Skeletal muscle tissue (tissue), 4 donors: ENCODE data around the gene SLC31A2. TPM values are rescaled to one million over a fixed set of nuclear protein-coding genes. Genes with fewer than 3 reads are reported as not detected.
"Not testable (repeated sequence)": the region's sequence is repeated elsewhere in the genome, so short reads cannot be mapped to it uniquely, and the experiment has no call there.

Experiments used
- H3K27ac ChIP-seq: one replicate; pipeline ENCODE4 v1.7.0; 2013; ENCODE audit warnings: mild to moderate bottlenecking, low read depth, low read length, inconsistent platforms
- H3K27me3 ChIP-seq, 3 donors: one replicate each; pipeline ENCODE4 v1.7.0; 2013; ENCODE audit warnings: low read length in 3 of 3; ENCODE audit not compliant: control insufficient read depth in 3 of 3, insufficient read depth in 3 of 3
- H3K36me3 ChIP-seq, 3 donors: one replicate each; pipeline ENCODE4 v1.7.0; 2013; ENCODE audit warnings: low read length in 3 of 3; ENCODE audit not compliant: control insufficient read depth in 3 of 3, insufficient read depth in 3 of 3
- H3K4me1 ChIP-seq, 3 donors: one replicate each; pipeline ENCODE4 v1.7.0; 2013; ENCODE audit warnings: low read length in 3 of 3, mild to moderate bottlenecking in 3 of 3; ENCODE audit not compliant: control insufficient read depth in 3 of 3, insufficient read depth in 3 of 3
- H3K4me3 ChIP-seq, 3 donors: one replicate each; pipeline ENCODE4 v1.7.0; 2013; ENCODE audit warnings: low read length in 3 of 3
- H3K9ac ChIP-seq, 3 donors: one replicate each; pipeline ENCODE4 v1.7.0; 2013; ENCODE audit warnings: low read length in 3 of 3, mild to moderate bottlenecking in 3 of 3, moderate library complexity in 2 of 3, low read depth in 1 of 3
- H3K9me3 ChIP-seq, 3 donors: one replicate each; pipeline ENCODE4 v1.7.0; 2013; ENCODE audit warnings: low read length in 3 of 3; ENCODE audit not compliant: control insufficient read depth in 3 of 3
- total RNA-seq: library from RNA; depleted of rRNA; stranded (reverse); fragments of >200 nt; gene quantifications from one replicate; pipeline ENCODE4 v1.2.3, GENCODE V29; 2014
- donor health status: Osteomylitis.

Gene SLC31A2
- total RNA-seq: 5.2 TPM

- H3K4me1 ChIP-seq: peaks cover 17 to 39% (median 30%) of the 10 kb centered on the region in 3 donors
- peaks cover 0 to 2% (median 0%) of the 10 kb centered on the region in 3 donors for H3K36me3 ChIP-seq
- no peaks in the 10 kb centered on the region for H3K27me3 ChIP-seq
- peak within 1 kb of the TSS; percentile 82 to 90 (median 90) for H3K4me3 ChIP-seq
- no peaks in the 10 kb centered on the region for H3K9me3 ChIP-seq
- peak within 1 kb of the TSS; percentile 84 to 89 (median 87) for H3K9ac ChIP-seq
- H3K27ac ChIP-seq: peak within 1 kb of the TSS; percentile 80
Measured at GRCh38 chr9:113150670-113151611, at the start of gene SLC31A2. TSS of gene SLC31A2 (plus strand) at chr9:113151007. CDS start at chr9:113151075, 68 bp downstream.

GRCh38 chr9:113105345-113105744 lies 45.5 kb upstream of the SLC31A2 start:
- not testable (repeated sequence) for H3K4me1 ChIP-seq, H3K27me3 ChIP-seq, H3K27ac ChIP-seq, H3K4me3 ChIP-seq, H3K9me3 ChIP-seq, H3K9ac ChIP-seq, H3K36me3 ChIP-seq

GRCh38 chr9:113111065-113111951 lies 39.5 kb upstream of the SLC31A2 start:
- H3K27me3 ChIP-seq, H3K4me1 ChIP-seq, H3K9ac ChIP-seq, H3K9me3 ChIP-seq, H3K27ac ChIP-seq, H3K36me3 ChIP-seq, H3K4me3 ChIP-seq: not testable (repeated sequence)

GRCh38 chr9:113112706-113113510 lies 37.9 kb upstream of the SLC31A2 start:
- H3K9ac ChIP-seq, H3K27me3 ChIP-seq, H3K9me3 ChIP-seq, H3K36me3 ChIP-seq, H3K27ac ChIP-seq, H3K4me1 ChIP-seq, H3K4me3 ChIP-seq: not testable (repeated sequence)

- H3K9ac ChIP-seq, H3K36me3 ChIP-seq, H3K4me1 ChIP-seq, H3K9me3 ChIP-seq, H3K27ac ChIP-seq, H3K4me3 ChIP-seq, H3K27me3 ChIP-seq: not testable (repeated sequence)
Measured at GRCh38 chr9:113118829-113119228, 32.0 kb upstream of the SLC31A2 start.

GRCh38 chr9:113125386-113126035 lies 25.3 kb upstream of the SLC31A2 start:
- Histone ChIP-seq H3K4me3 (no peak overlapping the region), H3K27ac (no peak overlapping the region), H3K9me3 (no peaks in the 10 kb centered on the region), H3K9ac (no peak overlapping the region), H3K36me3 (no peaks in the 10 kb centered on the region), H3K27me3 (peaks cover 0 to 9% (median 6%) of the 10 kb centered on the region in 3 donors), H3K4me1 (no peaks in the 10 kb centered on the region)

- Histone ChIP-seq H3K4me3 (no peak overlapping the region), H3K9ac (no peak overlapping the region), H3K4me1 (no peaks in the 10 kb centered on the region), H3K36me3 (no peaks in the 10 kb centered on the region), H3K9me3 (no peaks in the 10 kb centered on the region), H3K27me3 (peaks cover 0 to 12% (median 8%) of the 10 kb centered on the region in 3 donors), H3K27ac (no peak overlapping the region)
Measured at GRCh38 chr9:113129466-113129865, 21.3 kb upstream of the SLC31A2 start.

GRCh38 chr9:113129884-113130283 lies 20.9 kb upstream of the SLC31A2 start:
- no peaks in the 10 kb centered on the region for H3K36me3 ChIP-seq
- H3K27ac ChIP-seq: no peak overlapping the region
- H3K9ac ChIP-seq: no peak overlapping the region
- no peaks in the 10 kb centered on the region for H3K4me1 ChIP-seq
- H3K9me3 ChIP-seq: no peaks in the 10 kb centered on the region
- H3K27me3 ChIP-seq: peaks cover 0 to 12% (median 8%) of the 10 kb centered on the region in 3 donors
- no peak overlapping the region for H3K4me3 ChIP-seq

GRCh38 chr9:113131689-113132151 lies 19.1 kb upstream of the SLC31A2 start:
- no peaks in the 10 kb centered on the region for H3K4me1 ChIP-seq
- H3K4me3 ChIP-seq: no peak overlapping the region
- no peak overlapping the region for H3K9ac ChIP-seq
- peaks cover 0 to 12% (median 8%) of the 10 kb centered on the region in 3 donors for H3K27me3 ChIP-seq
- no peaks in the 10 kb centered on the region for H3K9me3 ChIP-seq
- no peak overlapping the region for H3K27ac ChIP-seq
- no peaks in the 10 kb centered on the region for H3K36me3 ChIP-seq
